Effector memory CD8-positive, alpha-beta T cell (primary cell): Measurements from ENCODE around the gene CDH23.

Experiments
- ATAC-seq: fragments of 150-1000 bp; cut with Tn5 transposase; replicated peaks from 2 replicates; pipeline ENCODE4 v1.10.0; 2021; ENCODE audit warnings: mild to moderate bottlenecking, moderate library complexity
- DNase-seq, 3 experiments: peaks; one replicate each; pipeline ENCODE4 v3.0.0; 2021
- H3K27ac Mint-ChIP-seq, 2 donors: one replicate each; pipeline ENCODE4 v1.8.0; 2022; ENCODE audit warnings: mild to moderate bottlenecking in 2 of 2, mixed read lengths in 2 of 2, moderate library complexity in 2 of 2
- H3K27me3 Mint-ChIP-seq, 2 donors: one replicate each; pipeline ENCODE4 v1.8.0; 2022; ENCODE audit warnings: mixed read lengths in 2 of 2
- H3K36me3 Mint-ChIP-seq: one replicate; pipeline ENCODE4 v1.8.0; 2022; ENCODE audit warnings: mild to moderate bottlenecking, moderate library complexity, mixed read lengths; ENCODE audit not compliant: insufficient read depth
- H3K4me1 Mint-ChIP-seq, 2 donors: one replicate each; pipeline ENCODE4 v1.8.0; 2022; ENCODE audit warnings: low read depth in 2 of 2, mixed read lengths in 2 of 2
- H3K4me3 Mint-ChIP-seq, 2 donors: one replicate each; pipeline ENCODE4 v1.8.0; 2022; ENCODE audit warnings: mild to moderate bottlenecking in 2 of 2, mixed read lengths in 2 of 2, moderate library complexity in 2 of 2
- H3K9me3 Mint-ChIP-seq, 2 donors: one replicate each; pipeline ENCODE4 v1.8.0; 2022; ENCODE audit warnings: mixed read lengths in 2 of 2

The CDH23 gene

GRCh38 chr10:71715860-71716259 lies 319.1 kb downstream of the CDH23 start:
- Mint-ChIP-seq H3K36me3 (no peaks in the 10 kb centered on the region), H3K9me3 (no peaks in the 10 kb centered on the region), H3K4me3 (peak overlapping the region in 1 of 2 donors; percentile 88), H3K27ac (peak overlapping the region; percentile 99), H3K27me3 (no peaks in the 10 kb centered on the region), H3K4me1 (peaks cover 35 to 45% of the 10 kb centered on the region in 2 donors)
- DNase-seq (no peak), ATAC-seq (no peak)

- no peaks in the 10 kb centered on the region for H3K36me3 Mint-ChIP-seq
- H3K9me3 Mint-ChIP-seq: no peaks in the 10 kb centered on the region
- ATAC-seq (no peak), DNase-seq (no peak)
- peak overlapping the region in 1 of 2 donors; percentile 99 for H3K27ac Mint-ChIP-seq
- peak overlapping the region in 1 of 2 donors; percentile 88 for H3K4me3 Mint-ChIP-seq
- peaks cover 35 to 45% of the 10 kb centered on the region in 2 donors for H3K4me1 Mint-ChIP-seq
- no peaks in the 10 kb centered on the region for H3K27me3 Mint-ChIP-seq
Measured at GRCh38 chr10:71716426-71716825, 319.7 kb downstream of the CDH23 start.

- H3K27me3 Mint-ChIP-seq: no peaks in the 10 kb centered on the region
- H3K27ac Mint-ChIP-seq: peak overlapping the region in 1 of 2 donors; percentile 74
- DNase-seq: no peak
- H3K4me1 Mint-ChIP-seq: peaks cover 32 to 50% of the 10 kb centered on the region in 2 donors
- H3K36me3 Mint-ChIP-seq: no peaks in the 10 kb centered on the region
- H3K9me3 Mint-ChIP-seq: no peaks in the 10 kb centered on the region
- peak overlapping the region in 1 of 2 donors; percentile 37 for H3K4me3 Mint-ChIP-seq
- no peak for ATAC-seq
Measured at GRCh38 chr10:71717056-71717455, 320.3 kb downstream of the CDH23 start.

- ATAC-seq: no peak
- no peaks in the 10 kb centered on the region for H3K36me3 Mint-ChIP-seq
Measured at GRCh38 chr10:71717551-71717951, 320.8 kb downstream of the CDH23 start.

GRCh38 chr10:71718165-71718698 lies 321.5 kb downstream of the CDH23 start:
- ATAC-seq (no peak), DNase-seq (no peak)
- H3K4me1 Mint-ChIP-seq: peaks cover 27 to 48% of the 10 kb centered on the region in 2 donors
- no peaks in the 10 kb centered on the region for H3K36me3 Mint-ChIP-seq
- no peaks in the 10 kb centered on the region for H3K9me3 Mint-ChIP-seq
- H3K27me3 Mint-ChIP-seq: no peaks in the 10 kb centered on the region
- H3K4me3 Mint-ChIP-seq: no peak overlapping the region
- H3K27ac Mint-ChIP-seq: no peak overlapping the region

More at GRCh38 chr10:71717551-71717951, 320.8 kb downstream of the CDH23 start:
- no peak for DNase-seq
- peaks cover 30 to 48% of the 10 kb centered on the region in 2 donors for H3K4me1 Mint-ChIP-seq
- peak overlapping the region in 1 of 2 donors; percentile 37 for H3K4me3 Mint-ChIP-seq
- no peaks in the 10 kb centered on the region for H3K9me3 Mint-ChIP-seq
- peak overlapping the region in 1 of 2 donors; percentile 74 for H3K27ac Mint-ChIP-seq
- no peaks in the 10 kb centered on the region for H3K27me3 Mint-ChIP-seq

GRCh38 chr10:71719042-71719441 lies 322.3 kb downstream of the CDH23 start:
- H3K4me3 Mint-ChIP-seq: no peak overlapping the region
- H3K4me1 Mint-ChIP-seq: peaks cover 19 to 47% of the 10 kb centered on the region in 2 donors
- ATAC-seq (no peak), DNase-seq (no peak)
- H3K36me3 Mint-ChIP-seq: no peaks in the 10 kb centered on the region
- no peaks in the 10 kb centered on the region for H3K9me3 Mint-ChIP-seq
- H3K27ac Mint-ChIP-seq: peak overlapping the region in 1 of 2 donors; percentile 39
- H3K27me3 Mint-ChIP-seq: no peaks in the 10 kb centered on the region

GRCh38 chr10:71719464-71720201 lies 322.9 kb downstream of the CDH23 start, which contains the start of gene C10orf105:
Gene C10orf105, minus strand, starts transcription at chr10:71719778. Its CDS starts 3,441 bp downstream, at chr10:71716337.
- H3K36me3 Mint-ChIP-seq: no peaks in the 10 kb centered on the region
- H3K4me1 Mint-ChIP-seq: peaks cover 13 to 41% of the 10 kb centered on the region in 2 donors
- peak within 1 kb of the TSS; percentile 39 to 54 for H3K27ac Mint-ChIP-seq
- ATAC-seq: no peak
- DNase-seq: no peak
- no peaks in the 10 kb centered on the region for H3K27me3 Mint-ChIP-seq
- H3K9me3 Mint-ChIP-seq: no peaks in the 10 kb centered on the region
- H3K4me3 Mint-ChIP-seq: no peak within 1 kb of the TSS

GRCh38 chr10:71720288-71720687 lies 323.6 kb downstream of the CDH23 start:
- Mint-ChIP-seq H3K4me3 (no peak overlapping the region), H3K4me1 (peaks cover 10 to 40% of the 10 kb centered on the region in 2 donors)

GRCh38 chr10:71721313-71721712 lies 324.6 kb downstream of the CDH23 start:
- Mint-ChIP-seq H3K9me3 (no peaks in the 10 kb centered on the region), H3K27me3 (no peaks in the 10 kb centered on the region), H3K27ac (peak overlapping the region; percentile 44 to 50), H3K4me1 (peaks cover 14 to 44% of the 10 kb centered on the region in 2 donors), H3K4me3 (no peak overlapping the region), H3K36me3 (no peaks in the 10 kb centered on the region)
- ATAC-seq: no peak
- no peak for DNase-seq

More at GRCh38 chr10:71720288-71720687, 323.6 kb downstream of the CDH23 start:
- no peak for DNase-seq
- no peaks in the 10 kb centered on the region for H3K27me3 Mint-ChIP-seq
- no peaks in the 10 kb centered on the region for H3K9me3 Mint-ChIP-seq
- H3K27ac Mint-ChIP-seq: peak overlapping the region in 1 of 2 donors; percentile 54
- no peaks in the 10 kb centered on the region for H3K36me3 Mint-ChIP-seq
- no peak for ATAC-seq

- Mint-ChIP-seq H3K9me3 (no peaks in the 10 kb centered on the region), H3K4me1 (peaks cover 29 to 53% of the 10 kb centered on the region in 2 donors), H3K27me3 (no peaks in the 10 kb centered on the region), H3K36me3 (peaks cover 8% of the 10 kb centered on the region), H3K4me3 (no peak overlapping the region), H3K27ac (peak overlapping the region; percentile 50 to 98)
- DNase-seq: no peak
- ATAC-seq: no peak
Measured at GRCh38 chr10:71722849-71723248, 326.1 kb downstream of the CDH23 start.

GRCh38 chr10:71723311-71723710 lies 326.6 kb downstream of the CDH23 start:
- Mint-ChIP-seq H3K27ac (peak overlapping the region in 1 of 2 donors; percentile 98), H3K9me3 (no peaks in the 10 kb centered on the region), H3K36me3 (peaks cover 8% of the 10 kb centered on the region), H3K4me3 (no peak overlapping the region), H3K27me3 (no peaks in the 10 kb centered on the region), H3K4me1 (peaks cover 31 to 56% of the 10 kb centered on the region in 2 donors)
- DNase-seq (no peak), ATAC-seq (no peak)

- Mint-ChIP-seq H3K27ac (peak overlapping the region; percentile 97 to 98), H3K4me3 (no peak overlapping the region), H3K27me3 (no peaks in the 10 kb centered on the region), H3K4me1 (peaks cover 36 to 65% of the 10 kb centered on the region in 2 donors), H3K36me3 (peaks cover 8% of the 10 kb centered on the region), H3K9me3 (no peaks in the 10 kb centered on the region)
- DNase-seq (no peak), ATAC-seq (no peak)
Measured at GRCh38 chr10:71724539-71724938, 327.8 kb downstream of the CDH23 start.

GRCh38 chr10:71725249-71725648 lies 328.5 kb downstream of the CDH23 start:
- DNase-seq (no peak), ATAC-seq (no peak)
- Mint-ChIP-seq H3K27ac (peak overlapping the region; percentile 97 to 98), H3K4me3 (no peak overlapping the region), H3K9me3 (no peaks in the 10 kb centered on the region), H3K27me3 (no peaks in the 10 kb centered on the region), H3K4me1 (peaks cover 36 to 65% of the 10 kb centered on the region in 2 donors), H3K36me3 (peaks cover 8% of the 10 kb centered on the region)
